Measurements from ENCODE around the gene EFCAB5. TPM values are rescaled to one million over a fixed set of nuclear protein-coding genes. Genes with fewer than 3 reads are reported as not detected.
A peak's percentile ranks its signal among the peaks of the same experiment; 100 is the strongest.

Gene EFCAB5
- total and polyA plus RNA-seq, 2 of the 13 experiments (the other 11 are each of a cell fraction or from before 2014, with no cell fraction given), result 0.15 TPM; not detected in 1

GRCh38 chr17:30116661-30117551 lies 175.5 kb downstream of the EFCAB5 start, which contains the start of gene NSRP1 (continued):
- TF ChIP-seq RBM39 (IDR thresholded peaks at IDR 0.05; ENCODE audit: low read depth, low read length, poor library complexity, severe bottlenecking), result no peak
- peak; percentile 53; the same call in 1 of the 2 replicates for TF ChIP-seq ZNF317 (CRISPR knock-in tag; IDR thresholded peaks at IDR 0.05)
- no peak for TF ChIP-seq ZFP1 (CRISPR knock-in tag; IDR thresholded peaks at IDR 0.05)
- TF ChIP-seq MNT (IDR thresholded peaks at IDR 0.05), result no peak
- no peak for TF ChIP-seq ZNF468 (CRISPR knock-in tag; IDR thresholded peaks at IDR 0.05)
- no peak for TF ChIP-seq TCF12 (IDR thresholded peaks at IDR 0.05)
- TF ChIP-seq TCF12 (CRISPR knock-in tag; IDR thresholded peaks at IDR 0.05), result no peak
- no peak for TF ChIP-seq SOX6 (IDR thresholded peaks at IDR 0.05)
- TF ChIP-seq SOX6 (CRISPR knock-in tag; IDR thresholded peaks at IDR 0.05), result no peak; the same call in 1 of the 2 replicates
- TF ChIP-seq ISL2 (CRISPR knock-in tag; IDR thresholded peaks at IDR 0.05), result peak; percentile 38
- TF ChIP-seq RFX5 (IDR thresholded peaks at IDR 0.05; ENCODE audit: low read depth, low read length), result no peak
- no peak for TF ChIP-seq ZNF432 (CRISPR knock-in tag; IDR thresholded peaks at IDR 0.05; ENCODE audit: borderline replicate concordance)
- peak in 1 of 2 experiments; percentile 71; a peak in 2 of 4 replicates for TF ChIP-seq REST (IDR thresholded peaks at IDR 0.05; ENCODE audit: borderline replicate concordance in 1 of 2, low read depth in 1 of 2, low read length in 2 of 2)
- TF ChIP-seq CHD2 (IDR thresholded peaks at IDR 0.05; ENCODE audit: low read depth, low read length), result peak; percentile 92
- peak; percentile 94 for TF ChIP-seq HOXA3 (CRISPR knock-in tag; IDR thresholded peaks at IDR 0.05)
- TF ChIP-seq POGZ (CRISPR knock-in tag; IDR thresholded peaks at IDR 0.05), result peak; percentile 95
- peak; percentile 48 for TF ChIP-seq ELF1 (CRISPR knock-in tag; IDR thresholded peaks at IDR 0.05)
- no peak for TF ChIP-seq NR2F1 (CRISPR knock-in tag; IDR thresholded peaks at IDR 0.05)
- TF ChIP-seq TCF7 (IDR thresholded peaks at IDR 0.05; ENCODE audit: low read depth), result no peak
- no peak for TF ChIP-seq HNRNPUL1 (IDR thresholded peaks at IDR 0.05; ENCODE audit: low read depth, low read length)
- TF ChIP-seq NONO (IDR thresholded peaks at IDR 0.05), result no peak
- TF ChIP-seq NONO (CRISPR knock-in tag; conservative IDR thresholded peaks at IDR 0.05), result peak; percentile 90
- TF ChIP-seq AGO1 (IDR thresholded peaks at IDR 0.05; ENCODE audit: low read depth, low read length, poor library complexity, severe bottlenecking), result no peak
- no peak for TF ChIP-seq ZNF20 (CRISPR knock-in tag; IDR thresholded peaks at IDR 0.05)
- no peak for TF ChIP-seq ZNF484 (CRISPR knock-in tag; IDR thresholded peaks at IDR 0.05; ENCODE audit: borderline replicate concordance, low read depth)
- TF ChIP-seq ZNF33B (CRISPR knock-in tag; IDR thresholded peaks at IDR 0.05), result peak; percentile 73; the same call in 1 of the 2 replicates
- TF ChIP-seq REL (CRISPR knock-in tag; conservative IDR thresholded peaks at IDR 0.05), result no peak
